ENCODE measurements around the gene ZNF24.
A peak's percentile ranks its signal among the peaks of the same experiment; 100 is the strongest.

Gene ZNF24

GRCh38 chr18:35290094-35290735 is 54.0 kb downstream of the ZNF24 start, which contains the start of gene ZSCAN30:
Gene ZSCAN30 (minus strand): TSS chr18:35290229. CDS start chr18:35264352, 25,877 bp downstream.
- H3K27ac ChIP-seq (ENCODE audit: low read depth, low read length), result peak within 1 kb of the TSS; percentile 59; the same call in 1 of the 2 replicates
- peak within 1 kb of the TSS; percentile 79 for H3K4me3 ChIP-seq (ENCODE audit: low read depth, low read length)
- H3K27me3 ChIP-seq (ENCODE audit: control insufficient read depth, insufficient read depth, low read length), result no peaks in the 10 kb centered on the region
- H3K36me3 ChIP-seq (ENCODE audit: control insufficient read depth, insufficient read depth, low read length), result peaks cover 22% of the 10 kb centered on the region
- H3K9me3 ChIP-seq (ENCODE audit: control insufficient read depth, insufficient read depth, low read depth, low read length), result peaks cover 12% of the 10 kb centered on the region
- H3K9ac ChIP-seq (ENCODE audit: low read length), result peak within 1 kb of the TSS; percentile 84
- H3K4me1 ChIP-seq (ENCODE audit: control insufficient read depth, insufficient read depth, low read length), result peaks cover 4% of the 10 kb centered on the region; the same call in 1 of the 2 replicates

GRCh38 chr18:35289727-35290093 is 54.5 kb downstream of the ZNF24 start:
- Histone ChIP-seq H3K27me3 (ENCODE audit: control insufficient read depth, insufficient read depth, low read length) (no peaks in the 10 kb centered on the region), H3K27ac (ENCODE audit: low read depth, low read length) (peak overlapping the region; percentile 59; the same call in 1 of the 2 replicates), H3K4me1 (ENCODE audit: control insufficient read depth, insufficient read depth, low read length) (peaks cover 4% of the 10 kb centered on the region; the same call in 1 of the 2 replicates), H3K36me3 (ENCODE audit: control insufficient read depth, insufficient read depth, low read length) (peaks cover 19% of the 10 kb centered on the region), H3K9me3 (ENCODE audit: control insufficient read depth, insufficient read depth, low read depth, low read length) (peaks cover 15% of the 10 kb centered on the region), H3K9ac (ENCODE audit: low read length) (peak overlapping the region; percentile 84), H3K4me3 (ENCODE audit: low read depth, low read length) (peak overlapping the region; percentile 79)

GRCh38 chr18:35289293-35289692 is 54.9 kb downstream of the ZNF24 start:
- H3K27me3 ChIP-seq (ENCODE audit: control insufficient read depth, insufficient read depth, low read length), result no peaks in the 10 kb centered on the region
- peaks cover 4% of the 10 kb centered on the region; the same call in 1 of the 2 replicates for H3K4me1 ChIP-seq (ENCODE audit: control insufficient read depth, insufficient read depth, low read length)
- H3K9ac ChIP-seq (ENCODE audit: low read length), result peak overlapping the region; percentile 84
- peak overlapping the region; percentile 79 for H3K4me3 ChIP-seq (ENCODE audit: low read depth, low read length)
- peak overlapping the region; percentile 59; the same call in 1 of the 2 replicates for H3K27ac ChIP-seq (ENCODE audit: low read depth, low read length)
- peaks cover 19% of the 10 kb centered on the region for H3K36me3 ChIP-seq (ENCODE audit: control insufficient read depth, insufficient read depth, low read length)
- H3K9me3 ChIP-seq (ENCODE audit: control insufficient read depth, insufficient read depth, low read depth, low read length), result peaks cover 19% of the 10 kb centered on the region

GRCh38 chr18:35284841-35285240 is 59.4 kb downstream of the ZNF24 start:
- Histone ChIP-seq H3K9ac (ENCODE audit: low read length) (no peak overlapping the region), H3K27me3 (ENCODE audit: control insufficient read depth, insufficient read depth, low read length) (no peaks in the 10 kb centered on the region), H3K9me3 (ENCODE audit: control insufficient read depth, insufficient read depth, low read depth, low read length) (peaks cover 55% of the 10 kb centered on the region), H3K36me3 (ENCODE audit: control insufficient read depth, insufficient read depth, low read length) (peaks cover 22% of the 10 kb centered on the region), H3K4me1 (ENCODE audit: control insufficient read depth, insufficient read depth, low read length) (peaks cover 4% of the 10 kb centered on the region; the same call in 1 of the 2 replicates), H3K4me3 (ENCODE audit: low read depth, low read length) (no peak overlapping the region), H3K27ac (ENCODE audit: low read depth, low read length) (no peak overlapping the region)

- Histone ChIP-seq H3K27ac (ENCODE audit: low read depth, low read length) (no peak overlapping the region), H3K27me3 (ENCODE audit: control insufficient read depth, insufficient read depth, low read length) (no peaks in the 10 kb centered on the region), H3K4me1 (ENCODE audit: control insufficient read depth, insufficient read depth, low read length) (peaks cover under 1% of the 10 kb centered on the region; the same call in 1 of the 2 replicates), H3K9ac (ENCODE audit: low read length) (no peak overlapping the region), H3K36me3 (ENCODE audit: control insufficient read depth, insufficient read depth, low read length) (peaks cover 22% of the 10 kb centered on the region), H3K9me3 (ENCODE audit: control insufficient read depth, insufficient read depth, low read depth, low read length) (peaks cover 60% of the 10 kb centered on the region), H3K4me3 (ENCODE audit: low read depth, low read length) (no peak overlapping the region)
These were observed 60.1 kb downstream of the ZNF24 start for GRCh38 chr18:35283923-35284794.

- Histone ChIP-seq H3K27ac (ENCODE audit: low read depth, low read length) (no peak overlapping the region), H3K4me3 (ENCODE audit: low read depth, low read length) (no peak overlapping the region), H3K9ac (ENCODE audit: low read length) (no peak overlapping the region), H3K9me3 (ENCODE audit: control insufficient read depth, insufficient read depth, low read depth, low read length) (peaks cover 77% of the 10 kb centered on the region), H3K27me3 (ENCODE audit: control insufficient read depth, insufficient read depth, low read length) (no peaks in the 10 kb centered on the region), H3K4me1 (ENCODE audit: control insufficient read depth, insufficient read depth, low read length) (no peaks in the 10 kb centered on the region), H3K36me3 (ENCODE audit: control insufficient read depth, insufficient read depth, low read length) (peaks cover 22% of the 10 kb centered on the region)
These were observed 61.9 kb downstream of the ZNF24 start for GRCh38 chr18:35282353-35282752.
